A673 (cell line): ENCODE measurements around the gene CBLL2.

Experiments used
- EZH2 ChIP-seq: fragments of 200-600 bp; sonication (generic); IDR thresholded peaks from 2 replicates; pipeline ENCODE4 v1.6.1; 2017; ENCODE audit warnings: borderline replicate concordance, low read depth, mild to moderate bottlenecking, mixed read lengths, antibody characterized with exemption, low read length; ENCODE audit not compliant: poor library complexity, severe bottlenecking
- TF ChIP-seq, protein P1 (sequence below): fragments of 300-800, 200-600 bp; sonication (generic); conservative IDR thresholded peaks from 2 replicates; pipeline ENCODE4 v1.5.1; 2017; ENCODE audit warnings: low read depth, mild to moderate bottlenecking, antibody characterized with exemption, low read length, moderate library complexity, mixed read lengths

DNA sequence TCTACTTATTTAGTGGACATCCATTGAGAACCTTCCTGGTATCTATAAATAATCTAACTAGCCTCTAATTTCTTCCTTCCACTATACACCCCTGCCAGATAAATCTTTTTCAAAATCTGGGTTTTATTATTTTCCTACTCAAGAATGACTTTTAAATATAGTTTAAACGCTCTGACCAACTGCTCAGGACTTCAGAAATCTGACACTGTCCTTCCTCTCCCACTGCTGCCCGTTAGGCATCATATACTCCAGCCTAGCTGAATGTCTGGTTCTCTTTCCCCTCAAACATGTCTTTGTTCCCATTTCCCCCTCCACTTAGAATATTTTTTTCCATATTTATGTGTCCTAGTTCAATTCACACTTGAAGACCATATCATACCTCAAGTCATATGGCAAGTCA, 35.2 kb upstream of the CBLL2 start:
- TF ChIP-seq, protein P1, sequence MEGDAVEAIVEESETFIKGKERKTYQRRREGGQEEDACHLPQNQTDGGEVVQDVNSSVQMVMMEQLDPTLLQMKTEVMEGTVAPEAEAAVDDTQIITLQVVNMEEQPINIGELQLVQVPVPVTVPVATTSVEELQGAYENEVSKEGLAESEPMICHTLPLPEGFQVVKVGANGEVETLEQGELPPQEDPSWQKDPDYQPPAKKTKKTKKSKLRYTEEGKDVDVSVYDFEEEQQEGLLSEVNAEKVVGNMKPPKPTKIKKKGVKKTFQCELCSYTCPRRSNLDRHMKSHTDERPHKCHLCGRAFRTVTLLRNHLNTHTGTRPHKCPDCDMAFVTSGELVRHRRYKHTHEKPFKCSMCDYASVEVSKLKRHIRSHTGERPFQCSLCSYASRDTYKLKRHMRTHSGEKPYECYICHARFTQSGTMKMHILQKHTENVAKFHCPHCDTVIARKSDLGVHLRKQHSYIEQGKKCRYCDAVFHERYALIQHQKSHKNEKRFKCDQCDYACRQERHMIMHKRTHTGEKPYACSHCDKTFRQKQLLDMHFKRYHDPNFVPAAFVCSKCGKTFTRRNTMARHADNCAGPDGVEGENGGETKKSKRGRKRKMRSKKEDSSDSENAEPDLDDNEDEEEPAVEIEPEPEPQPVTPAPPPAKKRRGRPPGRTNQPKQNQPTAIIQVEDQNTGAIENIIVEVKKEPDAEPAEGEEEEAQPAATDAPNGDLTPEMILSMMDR: no peak
- TF ChIP-seq EZH2: no peak
